Stimulated activated CD4-positive, alpha-beta T cell treated with anti-CD3 and anti-CD28 coated beads, Interleukin-2, amount 100 ng/mL, for 4 hours (primary cell): ENCODE measurements around the gene F2RL3.
"Not testable (repeated sequence)": the region's sequence is repeated elsewhere in the genome, so short reads cannot be mapped to it uniquely, and the experiment has no call there.

Experiments
- DNase-seq: peaks from one replicate; pipeline ENCODE4 v3.0.0-alpha.2; 2020; ENCODE audit warnings: low read depth

F2RL3 gene

DNA sequence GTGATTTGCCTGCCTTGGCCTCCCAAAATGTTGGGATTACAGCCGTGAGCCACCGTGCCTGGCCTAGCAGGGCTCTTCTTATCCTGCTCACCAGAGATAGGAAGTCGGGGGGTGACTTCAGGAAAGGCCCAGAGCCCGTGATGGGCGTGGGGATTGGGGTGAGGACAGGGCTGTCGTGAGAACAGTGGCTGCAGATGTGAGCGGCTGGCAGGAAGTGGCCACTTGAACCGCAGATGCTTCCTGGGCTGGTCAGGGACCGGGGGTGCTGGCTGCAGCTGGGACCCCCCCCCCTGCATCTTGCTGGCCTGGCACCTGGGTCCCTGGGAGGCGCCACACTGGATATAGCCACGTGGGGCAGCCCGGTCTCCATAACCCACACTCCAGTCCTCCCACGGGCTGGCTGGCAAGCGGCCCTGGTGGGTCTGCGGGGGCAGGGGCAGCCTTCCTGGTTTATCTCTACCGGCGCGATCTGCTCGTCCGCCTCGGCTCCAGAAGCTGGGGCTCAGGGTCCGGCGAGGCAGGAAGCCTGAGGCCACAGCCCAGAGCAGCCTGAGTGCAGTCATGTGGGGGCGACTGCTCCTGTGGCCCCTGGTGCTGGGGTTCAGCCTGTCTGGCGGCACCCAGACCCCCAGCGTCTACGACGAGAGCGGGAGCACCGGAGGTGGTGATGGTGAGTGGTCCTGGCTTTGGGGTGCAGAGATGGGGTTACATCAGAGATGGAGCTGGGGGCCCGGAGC is at the start of gene F2RL3:
TSS of gene F2RL3 (plus strand) at position 371 of the 737 bp plus-strand sequence. CDS start at position 562, 191 bp downstream.
- DNase-seq: no peak

DNA sequence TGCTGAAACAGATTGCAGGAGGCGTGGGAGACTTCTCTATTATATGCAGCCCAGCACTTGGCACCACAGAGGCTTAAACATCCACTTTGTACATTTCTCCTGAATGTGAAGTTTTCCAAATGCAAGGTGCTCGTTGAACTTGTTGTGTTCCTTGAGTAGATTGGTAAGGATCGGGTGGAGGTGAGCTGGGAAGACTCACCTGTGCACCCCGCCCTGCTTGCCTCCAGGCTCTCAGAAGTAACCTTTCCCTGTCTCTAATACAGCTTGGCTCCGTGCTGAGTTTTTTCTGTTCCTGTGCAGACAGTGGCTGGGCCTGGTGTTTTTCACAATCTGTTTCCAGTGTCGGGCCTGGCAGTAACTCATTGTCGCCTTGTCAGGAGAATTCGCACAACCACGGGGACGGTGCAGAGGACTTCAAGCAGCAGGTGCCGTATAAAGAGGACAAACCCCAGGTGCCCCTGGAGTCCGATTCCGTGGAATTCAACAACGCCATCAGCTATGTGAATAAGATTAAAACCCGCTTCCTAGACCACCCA is 47.3 kb upstream of the F2RL3 start:
- no peak for DNase-seq

DNA sequence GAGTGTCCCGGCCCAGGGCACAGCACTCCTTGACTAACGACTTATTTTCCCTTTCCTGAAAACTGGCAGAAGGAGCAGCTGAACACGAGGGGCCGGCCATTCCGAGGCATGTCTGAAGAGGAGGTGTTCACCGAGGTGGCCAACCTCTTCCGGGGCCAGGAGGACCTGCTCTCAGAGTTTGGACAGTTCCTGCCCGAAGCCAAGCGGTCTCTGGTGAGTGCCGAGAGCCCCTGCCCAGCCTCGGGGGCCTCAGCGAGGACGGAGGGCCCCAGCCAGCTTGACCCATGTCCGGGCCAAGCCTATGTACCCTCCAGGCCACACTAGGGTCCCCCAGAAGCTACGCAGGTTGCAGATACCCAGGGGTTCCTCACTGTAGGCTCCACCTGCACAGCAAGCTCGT is 41.9 kb upstream of the F2RL3 start:
- DNase-seq: no peak

DNA sequence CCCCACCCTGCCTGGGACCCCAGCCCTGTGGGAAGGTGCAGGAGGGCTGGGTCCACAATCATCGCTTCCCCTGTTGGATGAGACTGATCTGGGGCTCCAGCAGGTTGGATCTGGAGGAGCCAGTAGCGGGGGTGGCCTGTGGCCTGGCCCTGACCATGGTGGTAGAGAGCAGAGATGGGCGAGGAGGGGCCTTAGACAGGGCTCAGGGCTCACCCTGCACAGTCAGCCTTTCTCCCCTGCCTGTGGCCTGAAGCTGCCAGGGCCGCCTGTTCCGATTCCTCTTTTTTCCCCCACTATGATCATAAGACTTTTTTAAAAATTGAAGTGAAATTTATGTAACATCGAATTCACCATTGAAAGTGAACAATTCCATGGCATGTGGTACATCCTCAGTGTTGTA is 41.4 kb upstream of the F2RL3 start:
- no peak for DNase-seq

DNA sequence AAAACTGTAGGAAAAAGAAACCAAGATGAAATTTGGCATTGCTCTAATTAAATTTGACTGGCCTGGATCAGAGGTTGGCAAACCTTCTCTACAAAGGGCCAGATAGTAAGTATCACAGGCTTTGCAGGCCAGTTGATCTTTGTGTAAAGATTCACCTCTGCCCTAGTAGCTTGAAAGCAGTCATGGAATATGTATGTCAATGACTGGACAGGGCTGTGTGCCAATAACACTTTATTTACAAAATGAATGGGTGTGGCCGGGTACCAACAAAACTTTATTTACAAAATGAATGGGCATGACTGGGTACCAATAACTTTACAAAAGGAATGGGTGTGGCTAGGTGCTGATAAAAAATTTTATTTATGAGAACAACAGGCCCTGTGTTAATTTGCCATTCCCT is 39.6 kb upstream of the F2RL3 start:
- DNase-seq: no peak

DNA sequence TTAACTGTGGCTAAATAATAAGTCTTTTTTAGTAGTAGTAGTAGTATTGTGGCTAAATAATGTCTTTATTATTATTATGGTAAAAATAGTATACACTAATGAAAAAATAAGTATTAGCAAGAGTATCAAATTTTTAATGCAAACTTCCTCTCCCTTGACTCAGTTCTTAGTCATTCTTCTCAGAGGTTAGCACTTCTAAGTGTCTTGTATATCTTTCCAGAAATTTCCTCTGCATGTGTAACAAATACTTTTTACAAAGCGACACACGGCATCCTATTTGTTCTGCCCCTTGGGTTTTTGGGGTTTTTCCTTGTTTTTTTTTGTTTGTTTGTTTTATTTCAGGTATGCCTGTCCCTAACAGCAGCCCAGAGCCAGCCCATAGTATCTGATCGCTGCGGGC is 38.7 kb upstream of the F2RL3 start:
- no peak for DNase-seq

DNA sequence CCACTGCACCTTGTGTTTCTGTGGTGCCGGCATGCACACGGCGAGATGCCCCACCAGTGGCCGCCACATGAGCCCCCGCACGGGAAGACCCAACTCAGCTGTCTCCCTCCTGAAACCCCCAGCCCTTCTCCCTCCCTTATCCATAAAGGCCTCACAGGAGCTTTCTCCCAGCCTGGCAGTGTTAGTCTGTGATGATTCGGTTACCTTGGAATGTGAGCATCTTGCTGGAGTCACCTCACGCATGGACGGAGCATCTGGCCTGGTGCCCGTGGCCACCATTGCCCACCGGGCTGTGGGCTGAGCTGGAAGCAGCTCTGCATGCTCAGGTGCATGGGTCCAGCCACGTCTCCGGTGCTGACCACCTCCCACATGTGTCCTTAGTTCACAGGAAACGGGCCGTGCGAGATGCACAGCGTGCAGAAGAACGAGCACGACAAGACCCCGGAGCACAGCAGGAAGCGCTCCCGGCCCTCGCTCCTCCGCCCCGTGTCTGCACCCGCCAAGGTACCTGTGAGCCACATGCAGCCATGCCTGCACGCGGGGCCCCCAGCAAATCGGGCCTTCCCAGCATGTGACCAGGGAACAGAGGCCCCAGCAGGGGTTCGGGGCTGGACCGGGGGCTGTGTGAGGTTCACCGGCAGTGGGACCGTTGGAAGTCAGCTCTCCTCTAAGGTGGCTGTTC is 37.6 kb upstream of the F2RL3 start:
- DNase-seq: no peak

DNA sequence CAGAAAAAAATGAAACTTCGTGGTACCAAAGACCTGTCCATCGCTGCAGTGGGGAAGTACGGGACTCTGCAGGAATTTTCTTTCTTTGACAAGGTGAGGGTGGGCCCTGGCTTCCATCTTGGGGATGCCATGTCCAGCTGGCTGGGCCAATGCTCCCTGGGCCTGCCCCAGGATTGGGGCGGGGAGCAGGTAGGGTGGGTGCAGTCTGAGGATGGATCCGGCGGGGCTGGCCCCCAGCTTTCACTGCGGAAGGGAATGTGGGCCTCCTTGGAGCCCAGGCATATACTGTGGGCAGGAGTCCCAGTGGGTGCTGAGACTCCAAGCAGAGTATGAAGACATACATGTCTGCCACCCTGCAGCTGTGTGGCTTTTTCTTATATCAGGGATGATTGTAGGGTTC is 35.7 kb upstream of the F2RL3 start:
- DNase-seq: no peak

DNA sequence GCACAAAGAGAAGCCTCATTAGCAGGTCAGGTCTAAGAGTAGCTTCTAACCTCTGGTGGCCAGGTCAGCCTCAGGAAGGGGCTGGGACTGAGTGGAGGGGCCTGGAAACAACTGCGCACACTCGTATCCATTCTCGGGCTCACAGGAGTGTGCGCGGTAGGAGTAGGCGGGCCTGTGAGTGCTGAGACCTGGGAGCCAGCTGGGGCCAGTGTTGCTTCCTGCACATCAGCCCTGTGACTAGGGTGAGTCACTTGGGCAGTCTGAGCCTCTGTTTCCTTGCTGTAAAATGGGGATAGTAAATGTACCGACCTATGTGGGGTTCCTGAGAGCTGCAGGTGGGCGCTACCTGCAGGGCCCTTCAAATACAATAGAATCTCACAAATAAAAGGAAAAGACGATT is 32.7 kb upstream of the F2RL3 start:
- no peak for DNase-seq

DNA sequence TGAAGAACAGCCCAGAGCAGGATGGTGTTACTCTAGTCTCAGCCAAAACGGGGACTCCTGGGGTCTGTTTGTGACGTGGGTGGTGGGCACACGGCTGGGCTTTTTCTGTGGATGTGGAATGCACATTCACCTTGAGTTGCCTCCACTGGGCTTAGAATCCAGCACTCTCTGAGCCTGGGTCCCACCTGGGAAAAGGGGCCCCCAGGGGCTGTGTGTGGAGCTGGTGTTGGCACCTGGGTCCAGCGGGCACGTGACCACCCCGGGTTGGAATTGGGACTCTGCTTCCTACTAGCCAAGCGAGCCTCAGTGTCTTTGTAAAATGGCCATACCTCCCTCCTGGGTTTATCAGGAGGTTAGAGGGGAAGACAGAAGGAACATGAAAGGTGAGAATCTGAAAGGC is 29.2 kb upstream of the F2RL3 start:
- no peak for DNase-seq

DNA sequence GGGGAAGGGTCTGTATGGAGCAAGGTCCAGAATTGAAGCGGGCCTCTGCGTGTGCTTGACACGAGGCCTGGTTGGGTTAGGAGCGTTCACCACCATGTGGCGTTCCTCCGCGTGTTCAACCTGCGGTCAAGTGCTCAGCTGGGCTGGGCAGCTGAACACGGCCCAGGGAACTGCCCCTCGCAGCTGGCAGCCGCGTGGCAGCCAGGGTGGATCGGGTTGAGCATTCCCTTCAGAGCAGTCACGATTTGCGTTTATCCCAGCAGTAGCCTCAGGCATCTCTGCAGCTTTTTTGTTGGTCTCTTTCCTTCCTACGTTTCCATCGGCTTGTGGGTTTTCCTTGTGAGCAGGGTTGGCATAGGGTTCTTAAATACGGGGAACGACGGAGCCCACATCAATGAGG is 28.7 kb upstream of the F2RL3 start:
- DNase-seq: no peak

DNA sequence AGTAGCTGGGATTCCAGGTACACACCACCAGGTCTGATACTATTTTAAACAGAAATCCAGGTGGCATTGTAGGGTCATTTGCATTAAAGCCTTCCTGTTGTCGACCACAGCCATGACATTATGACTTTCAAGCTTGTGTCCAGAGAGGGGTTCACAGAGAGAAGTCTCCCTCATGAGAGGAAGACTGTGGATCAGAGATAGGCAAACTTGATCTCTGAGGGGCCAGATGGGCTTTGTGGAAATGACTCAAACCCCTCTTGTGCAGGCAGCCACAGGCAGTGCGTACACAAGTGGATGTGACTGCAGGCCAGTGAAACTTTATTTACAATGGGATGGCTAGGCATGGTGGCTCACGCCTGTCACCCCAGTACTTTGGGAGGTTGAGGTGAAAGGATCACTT is 27.8 kb upstream of the F2RL3 start:
- DNase-seq: no peak

DNA sequence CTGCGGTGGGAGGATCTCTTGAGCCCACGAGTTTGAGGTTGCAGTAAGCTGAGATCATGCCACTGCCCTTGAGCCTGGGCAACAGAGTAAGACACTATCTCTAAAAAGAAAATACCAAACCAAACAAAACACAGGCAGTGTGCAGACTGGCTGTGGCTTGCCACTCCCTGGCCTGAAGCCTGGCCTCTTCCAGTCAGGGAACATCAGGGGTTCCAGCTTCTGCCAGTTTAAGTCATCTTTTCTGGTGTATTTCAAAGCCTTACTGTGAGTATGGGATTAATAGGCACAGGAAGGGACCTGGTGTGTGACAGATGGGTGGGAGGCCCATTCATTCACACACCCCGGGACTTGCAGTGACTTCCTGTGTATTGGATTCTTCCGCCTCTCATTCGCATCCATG is 27.0 kb upstream of the F2RL3 start:
- DNase-seq: no peak

DNA sequence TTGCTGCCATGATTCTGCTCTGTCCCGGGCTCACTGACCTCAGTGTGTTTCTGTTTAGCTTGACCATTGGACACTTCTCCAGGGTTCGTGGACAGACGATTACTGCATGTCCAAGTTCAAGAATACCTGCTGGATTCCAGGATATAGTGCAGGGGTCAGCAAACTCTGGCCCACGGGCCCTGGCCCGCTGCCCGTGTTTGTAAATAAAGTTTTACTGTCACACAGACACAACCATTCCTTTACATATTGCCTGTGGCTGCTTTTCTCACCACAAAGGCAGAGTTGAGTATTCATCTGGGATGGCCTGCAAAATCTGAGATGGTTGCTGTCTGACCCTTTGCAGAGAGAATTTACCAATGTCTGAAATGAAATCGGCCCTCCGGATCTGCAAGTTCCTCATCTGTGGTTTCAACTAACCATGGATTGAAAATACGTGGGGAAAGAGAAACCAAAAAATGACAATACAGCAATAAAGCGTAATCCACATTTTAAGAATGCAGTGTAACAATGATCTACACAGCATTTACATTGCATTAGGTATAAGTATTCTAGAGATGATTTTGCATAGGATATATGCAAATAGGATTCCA is 25.9 kb upstream of the F2RL3 start:
- DNase-seq: no peak

DNA sequence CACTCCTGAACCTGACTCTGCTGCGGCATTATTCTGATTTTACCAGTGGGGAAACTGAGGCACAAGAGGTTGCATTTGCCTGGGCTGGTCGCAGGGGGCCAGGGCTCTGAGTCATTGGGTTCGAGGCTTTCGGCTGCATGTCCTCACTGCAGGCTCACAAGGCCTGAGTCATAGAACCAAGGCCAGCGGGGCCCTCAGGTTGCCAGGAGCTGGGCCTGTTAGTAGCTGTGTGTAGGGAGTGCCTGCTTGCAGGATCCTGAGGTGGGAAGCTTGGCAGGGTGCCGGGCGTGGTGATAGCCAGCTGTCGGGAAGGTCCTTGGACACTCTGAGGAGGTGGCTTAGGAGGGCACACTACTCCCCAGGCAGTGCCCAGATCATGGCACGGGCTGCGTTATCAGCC is 21.6 kb upstream of the F2RL3 start:
- DNase-seq: no peak

DNA sequence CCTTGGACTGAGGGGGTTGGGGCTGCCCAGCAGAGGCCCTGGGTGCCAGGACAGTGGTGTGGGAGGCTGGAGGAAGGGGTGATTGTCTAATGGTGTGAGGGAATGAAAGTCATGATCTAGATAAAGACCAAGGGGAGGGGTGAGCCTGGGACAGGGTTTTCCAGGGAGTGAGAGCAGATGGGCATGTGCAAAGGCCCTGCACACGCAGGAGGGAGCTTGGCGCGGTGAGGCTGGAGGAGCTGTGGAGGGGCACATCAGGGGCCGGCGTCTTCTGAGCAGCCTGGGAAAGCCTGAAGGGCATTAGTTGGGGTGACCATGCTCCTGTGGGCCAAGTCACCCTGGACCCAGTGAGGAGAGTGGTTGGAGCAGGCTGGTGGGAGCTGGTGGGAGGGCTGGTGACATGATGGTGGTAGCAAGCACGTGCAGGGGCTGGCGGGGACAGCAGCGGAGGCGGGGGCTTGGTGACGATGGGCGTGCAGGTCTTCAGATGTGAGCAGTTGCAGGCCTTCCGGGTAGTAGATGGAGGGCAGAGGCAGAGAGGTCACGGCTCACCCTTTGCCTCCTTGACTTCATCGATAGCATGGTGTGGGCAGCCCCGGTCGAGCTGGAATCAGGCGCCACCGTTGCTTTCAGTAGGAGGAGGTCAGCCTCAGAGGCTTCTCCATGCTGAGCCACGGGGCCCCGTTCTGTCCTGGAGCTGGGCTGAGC is 20.2 kb upstream of the F2RL3 start:
- no peak for DNase-seq

DNA sequence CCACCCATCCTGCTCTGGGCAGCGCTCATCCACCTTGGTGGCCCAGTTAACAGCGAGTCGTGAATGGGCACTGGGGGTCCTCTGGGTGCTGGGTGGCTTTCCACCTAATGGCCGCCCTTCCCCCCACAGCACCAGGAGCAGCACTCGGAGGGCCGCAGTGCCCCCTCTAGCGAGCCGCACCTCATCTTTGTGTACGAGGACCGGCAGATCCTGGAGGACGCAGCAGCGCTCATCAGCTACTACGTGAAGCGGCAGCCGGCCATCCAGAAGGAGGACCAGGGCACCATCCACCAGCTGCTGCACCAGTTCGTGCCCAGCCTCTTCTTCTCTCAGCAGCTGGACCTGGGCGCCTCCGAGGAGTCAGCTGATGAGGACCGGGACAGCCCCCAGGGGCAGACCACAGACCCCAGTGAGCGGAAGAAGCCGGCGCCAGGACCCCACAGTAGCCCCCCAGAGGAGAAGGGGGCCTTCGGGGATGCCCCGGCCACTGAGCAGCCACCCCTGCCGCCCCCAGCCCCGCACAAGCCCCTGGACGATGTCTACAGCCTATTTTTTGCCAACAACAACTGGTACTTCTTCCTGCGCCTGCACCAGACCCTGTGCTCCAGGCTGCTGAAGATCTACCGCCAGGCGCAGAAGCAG is 19.3 kb upstream of the F2RL3 start:
- no peak for DNase-seq

DNA sequence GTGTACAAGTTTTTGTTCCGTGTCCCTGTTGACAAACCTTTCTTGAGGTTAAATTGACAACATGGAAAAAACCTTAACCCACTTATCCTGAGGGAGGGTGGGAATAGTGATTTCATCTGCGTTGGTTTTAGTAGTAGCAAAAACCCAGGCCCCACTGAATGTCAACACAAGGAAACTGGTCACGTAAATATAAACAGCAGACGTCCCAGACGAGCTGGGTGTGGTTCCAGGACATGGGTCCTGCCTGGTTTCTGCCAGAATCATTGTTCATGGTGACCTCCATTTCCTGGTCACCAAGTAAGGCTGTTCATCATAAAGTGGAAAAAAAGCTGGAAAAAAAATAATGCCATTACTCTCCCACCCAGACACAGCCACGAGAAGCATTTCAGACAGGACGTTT is 16.9 kb upstream of the F2RL3 start:
- no peak for DNase-seq

DNA sequence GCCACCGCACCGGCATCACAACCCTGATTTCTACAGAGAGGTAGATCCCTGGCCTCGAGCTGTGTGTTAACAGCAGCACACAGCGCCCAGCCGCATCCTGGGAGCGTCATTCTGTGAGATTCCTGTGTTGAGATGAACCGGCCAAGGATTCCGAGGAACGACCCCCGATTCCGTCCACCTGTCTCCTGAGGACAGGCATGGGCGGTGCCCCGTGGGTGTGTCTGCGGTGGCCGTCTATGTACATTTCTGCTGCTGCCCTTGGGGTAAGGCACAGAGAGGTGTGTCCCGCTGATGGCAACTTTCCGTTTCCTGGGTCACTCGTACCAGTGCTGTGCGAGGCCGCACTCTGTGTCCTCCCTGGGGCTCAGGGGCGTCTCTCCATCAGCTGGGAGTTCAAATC is 16.1 kb upstream of the F2RL3 start:
- no peak for DNase-seq

DNA sequence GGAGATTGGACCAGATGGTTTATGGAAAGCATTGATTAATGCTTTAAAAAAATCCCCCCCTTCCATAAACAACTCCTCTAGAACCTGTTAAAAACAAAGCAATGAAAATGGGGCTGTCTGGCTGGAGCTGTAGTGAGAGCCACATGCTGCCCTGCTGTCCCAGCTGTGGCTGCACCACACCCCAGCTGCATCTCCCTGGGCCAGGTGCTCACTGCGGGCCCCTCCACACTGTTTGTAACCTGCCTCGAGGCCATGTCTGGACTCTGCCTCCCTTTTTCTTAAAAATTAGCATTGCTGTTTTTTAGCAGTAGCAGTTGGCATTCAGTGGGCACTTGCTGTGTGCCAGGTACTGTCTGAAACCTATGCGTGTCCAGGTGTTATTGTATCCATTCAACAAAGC is 15.2 kb upstream of the F2RL3 start:
- DNase-seq: no peak

DNA sequence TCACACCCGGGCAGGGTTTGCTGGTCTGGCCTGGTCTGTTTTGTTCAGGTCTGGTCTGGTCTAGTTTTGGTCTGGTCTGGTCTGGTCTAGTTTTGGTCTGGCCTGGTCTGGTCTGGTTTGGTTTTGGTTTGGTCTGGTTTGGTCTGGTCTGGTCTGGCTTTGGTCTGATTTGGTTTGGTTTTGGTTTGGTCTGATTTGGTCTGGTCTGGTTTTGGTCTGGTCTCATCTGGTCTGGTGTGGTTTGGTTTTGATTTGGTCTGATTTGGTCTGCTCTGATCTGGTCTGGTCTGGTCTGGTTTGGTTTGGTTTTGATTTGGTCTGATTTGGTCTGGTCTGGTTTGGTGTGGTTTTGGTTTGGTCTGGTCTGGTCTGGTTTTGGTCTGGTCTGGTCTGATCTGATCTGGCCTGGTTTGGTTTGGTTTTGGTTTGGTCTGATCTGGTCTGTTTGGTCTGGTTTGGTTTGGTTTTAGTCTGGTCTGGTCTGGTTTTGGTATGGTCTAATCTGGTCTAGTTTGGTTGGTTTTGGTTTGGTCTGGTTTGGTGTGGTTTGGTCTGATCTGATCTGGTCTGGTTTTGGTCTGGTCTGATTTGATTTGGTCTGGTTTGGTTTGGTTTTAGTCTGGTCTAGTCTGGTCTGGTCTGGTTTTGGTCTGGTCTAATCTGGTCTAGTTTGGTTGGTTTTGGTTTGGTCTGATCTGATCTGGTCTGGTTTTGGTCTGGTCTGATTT is 14.4 kb upstream of the F2RL3 start:
- DNase-seq: no peak

DNA sequence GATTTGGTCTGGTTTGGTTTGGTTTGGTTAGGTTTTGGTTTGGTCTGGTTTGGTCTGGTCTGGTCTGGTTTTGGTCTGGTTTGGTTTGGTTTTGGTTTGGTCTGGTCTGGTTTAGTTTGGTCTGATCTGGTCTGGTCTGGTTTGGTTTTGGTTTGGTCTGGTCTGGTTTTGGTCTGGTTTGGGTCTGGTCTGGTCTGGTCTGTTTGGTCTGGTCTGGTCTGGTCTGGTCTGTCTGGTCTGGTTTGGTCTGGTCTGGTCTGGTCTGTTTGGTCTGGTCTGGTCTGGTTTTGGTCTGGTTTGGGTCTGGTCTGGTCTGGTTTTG is 13.9 kb upstream of the F2RL3 start:
- DNase-seq: not testable (repeated sequence)
